RWPE2 (cell line): Measurements from ENCODE around the gene TCERG1L.

Source experiments
- ATAC-seq: fragments of 200-7000 bp; cut with Tn5 transposase; 3 replicates; pipeline ENCODE4 v1.9.1; 2021; ENCODE audit warnings: low read depth
- DNase-seq: peaks from one replicate; pipeline ENCODE4 v3.0.0-alpha.2; 2020; ENCODE audit warnings: low spot score
- H3K27ac ChIP-seq: fragments of 450-650 bp; 2 replicates; pipeline ENCODE4 v1.5.1; 2017; ENCODE audit warnings: mild to moderate bottlenecking; ENCODE audit not compliant: poor library complexity, severe bottlenecking
- H3K27me3 ChIP-seq: fragments of 250-450 bp; sonication (Bioruptor Pico); 2 replicates; pipeline ENCODE4 v1.5.1; 2021; ENCODE audit warnings: mild to moderate bottlenecking, moderate library complexity; ENCODE audit not compliant: insufficient read depth, poor library complexity, severe bottlenecking
- H3K36me3 ChIP-seq: fragments of 250-450 bp; sonication (Bioruptor Pico); 2 replicates; pipeline ENCODE4 v1.5.1; 2020; ENCODE audit warnings: low read depth, mild to moderate bottlenecking, moderate library complexity
- H3K4me1 ChIP-seq: fragments of 250-450 bp; sonication (Bioruptor Pico); 2 replicates; pipeline ENCODE4 v1.5.1; 2021; ENCODE audit warnings: mild to moderate bottlenecking, moderate library complexity; ENCODE audit not compliant: insufficient read depth, poor library complexity, severe bottlenecking
- H3K4me3 ChIP-seq: fragments of 250-450 bp; sonication (Bioruptor Pico); 2 replicates; pipeline ENCODE4 v1.5.1; 2021; ENCODE audit warnings: mild to moderate bottlenecking, moderate library complexity; ENCODE audit not compliant: severe bottlenecking
- H3K9me3 ChIP-seq: fragments of 250-450 bp; sonication (Bioruptor Pico); 2 replicates; pipeline ENCODE4 v1.5.1; 2021; ENCODE audit warnings: mild to moderate bottlenecking, moderate library complexity; ENCODE audit not compliant: severe bottlenecking
- CTCF ChIP-seq: fragments of 450-650 bp; IDR thresholded peaks from one replicate; pipeline ENCODE4 v1.5.1; 2017; ENCODE audit warnings: mild to moderate bottlenecking, moderate library complexity; ENCODE audit not compliant: poor library complexity, severe bottlenecking

The TCERG1L gene

GRCh38 chr10:131233611-131234258, 77.8 kb downstream of the TCERG1L start:
- Histone ChIP-seq H3K4me1 (no peaks in the 10 kb centered on the region), H3K27me3 (no peaks in the 10 kb centered on the region), H3K4me3 (no peak overlapping the region), H3K27ac (no peak overlapping the region), H3K36me3 (no peaks in the 10 kb centered on the region), H3K9me3 (no peaks in the 10 kb centered on the region)
- DNase-seq (no peak), ATAC-seq (no peak)
- TF ChIP-seq CTCF = no peak

GRCh38 chr10:131231965-131232541, 79.5 kb downstream of the TCERG1L start:
- DNase-seq (no peak), ATAC-seq (no peak)
- Histone ChIP-seq H3K27me3 (no peaks in the 10 kb centered on the region), H3K9me3 (no peaks in the 10 kb centered on the region), H3K4me1 (no peaks in the 10 kb centered on the region), H3K4me3 (no peak overlapping the region), H3K27ac (no peak overlapping the region), H3K36me3 (no peaks in the 10 kb centered on the region)
- TF ChIP-seq CTCF = no peak

GRCh38 chr10:131231323-131231964, 80.1 kb downstream of the TCERG1L start:
- DNase-seq (no peak), ATAC-seq (no peak)
- Histone ChIP-seq H3K4me3 (no peak overlapping the region), H3K27me3 (no peaks in the 10 kb centered on the region), H3K36me3 (no peaks in the 10 kb centered on the region), H3K4me1 (no peaks in the 10 kb centered on the region), H3K9me3 (no peaks in the 10 kb centered on the region), H3K27ac (no peak overlapping the region)
- TF ChIP-seq CTCF = no peak

- ATAC-seq = no peak
- Histone ChIP-seq H3K4me3 (no peak overlapping the region), H3K27me3 (no peaks in the 10 kb centered on the region), H3K27ac (no peak overlapping the region), H3K4me1 (no peaks in the 10 kb centered on the region), H3K9me3 (no peaks in the 10 kb centered on the region), H3K36me3 (no peaks in the 10 kb centered on the region)
- no peak for DNase-seq
- TF ChIP-seq CTCF = no peak
Measured at GRCh38 chr10:131230641-131231322, 80.7 kb downstream of the TCERG1L start.
